HEK293 (cell line): Measurements from ENCODE around the gene PTPRN2.

Source experiments
- CTCF ChIA-PET: fragments of 350-600 bp; formaldehyde crosslinking; extraction: SDS; loops from one replicate; lab custom pipeline; 2021; ENCODE audit warnings: antibody characterized with exemption; lab: Yijun Ruan, JAX
- POLR2A ChIA-PET: fragments of 300-600 bp; formaldehyde crosslinking; extraction: SDS; loops from one replicate; lab custom pipeline; 2020; ENCODE audit warnings: antibody characterized with exemption, inconsistent platforms; lab: Yijun Ruan, JAX
- H3K27ac ChIP-seq: fragments of 200-500 bp; sonication (Bioruptor generic); 2 replicates; pipeline ENCODE4 v1.5.1; 2014; ENCODE audit warnings: low read depth, low read length, control low read depth, inconsistent platforms; ENCODE audit errors: extremely low read depth
- H3K36me3 ChIP-seq, 2 experiments: fragments of 200-500 bp in 1 of 2; sonication (Bioruptor generic) in 1 of 2; 1 replicate in 1 of 2; 2 replicates in 1 of 2; pipeline ENCODE4 v1.5.1; 2014 to 2017; ENCODE audit warnings: inconsistent platforms in 2 of 2, low read length in 2 of 2; ENCODE audit not compliant: control insufficient read depth in 2 of 2, insufficient read depth in 1 of 2
- H3K4me1 ChIP-seq: fragments of 200-500 bp; sonication (Bioruptor generic); 2 replicates; pipeline ENCODE4 v1.5.1; 2014; ENCODE audit warnings: mild to moderate bottlenecking, low read length, inconsistent platforms; ENCODE audit not compliant: control insufficient read depth, insufficient read depth
- H3K4me3 ChIP-seq: 2 replicates; pipeline ENCODE4 v1.5.1; 2011; ENCODE audit warnings: low read depth, mild to moderate bottlenecking, control low read depth, low read length, moderate library complexity
- H3K9me3 ChIP-seq: fragments of 200-500 bp; sonication (Bioruptor generic); 2 replicates; pipeline ENCODE4 v1.5.1; 2014; ENCODE audit warnings: low read depth, low read length, inconsistent platforms; ENCODE audit not compliant: control insufficient read depth, insufficient read depth
- HIC1 ChIP-seq: fragments of 450-650 bp; formaldehyde crosslinking; IDR thresholded peaks from 2 replicates; pipeline ENCODE4 v1.5.1; 2016; ENCODE audit warnings: missing biosample characterization, missing genetic modification characterization
- KLF16 ChIP-seq: fragments of 450-650 bp; formaldehyde crosslinking; IDR thresholded peaks from 2 replicates; pipeline ENCODE4 v1.5.1; 2017; ENCODE audit warnings: missing biosample characterization, missing genetic modification characterization
- MEIS1 ChIP-seq: sonication (generic); formaldehyde crosslinking; IDR thresholded peaks from 2 replicates; pipeline ENCODE4 v1.8.1; 2022; ENCODE audit warnings: missing genetic modification reagents, mild to moderate bottlenecking, borderline replicate concordance
- OSR2 ChIP-seq: fragments of 450-650 bp; formaldehyde crosslinking; IDR thresholded peaks from 2 replicates; pipeline ENCODE4 v1.5.1; 2016; ENCODE audit warnings: missing biosample characterization, missing genetic modification characterization
- PBX3 ChIP-seq: sonication (generic); formaldehyde crosslinking; IDR thresholded peaks from 2 replicates; pipeline ENCODE4 v1.8.1; 2022; ENCODE audit warnings: mild to moderate bottlenecking, moderate library complexity, missing genetic modification reagents
- RBAK ChIP-seq: fragments of 450-650 bp; formaldehyde crosslinking; IDR thresholded peaks from 2 replicates; pipeline ENCODE4 v1.5.1; 2016; ENCODE audit warnings: missing biosample characterization, missing genetic modification characterization
- REPIN1 ChIP-seq: fragments of 450-650 bp; formaldehyde crosslinking; IDR thresholded peaks from 2 replicates; pipeline ENCODE4 v1.5.1; 2017; ENCODE audit warnings: missing biosample characterization, missing genetic modification characterization, low read depth
- SCRT1 ChIP-seq: fragments of 450-650 bp; formaldehyde crosslinking; IDR thresholded peaks from 2 replicates; pipeline ENCODE4 v1.5.1; 2016; ENCODE audit warnings: missing biosample characterization, missing genetic modification characterization, borderline replicate concordance
- SP2 ChIP-seq: fragments of 450-650 bp; formaldehyde crosslinking; IDR thresholded peaks from 2 replicates; pipeline ENCODE4 v1.5.1; 2016; ENCODE audit warnings: missing biosample characterization, missing genetic modification characterization
- YY1 ChIP-seq: fragments of 450-650 bp; formaldehyde crosslinking; IDR thresholded peaks from 2 replicates; pipeline ENCODE4 v1.5.1; 2018; ENCODE audit warnings: missing biosample characterization, missing genetic modification characterization
- ZBTB48 ChIP-seq: fragments of 450-650 bp; formaldehyde crosslinking; IDR thresholded peaks from 2 replicates; pipeline ENCODE4 v1.5.1; 2016; ENCODE audit warnings: missing biosample characterization, missing genetic modification characterization
- ZBTB7A ChIP-seq: fragments of 450-650 bp; formaldehyde crosslinking; IDR thresholded peaks from 2 replicates; pipeline ENCODE4 v1.5.1; 2016; ENCODE audit warnings: low read depth, missing biosample characterization, missing genetic modification characterization
- ZFP37 ChIP-seq: fragments of 450-650 bp; formaldehyde crosslinking; IDR thresholded peaks from 2 replicates; pipeline ENCODE4 v1.5.1; 2016; ENCODE audit warnings: missing biosample characterization, missing genetic modification characterization
- ZNF121 ChIP-seq: fragments of 450-650 bp; formaldehyde crosslinking; IDR thresholded peaks from 2 replicates; pipeline ENCODE4 v1.5.1; 2016; ENCODE audit warnings: missing biosample characterization, missing genetic modification characterization
- ZNF133 ChIP-seq: fragments of 450-650 bp; formaldehyde crosslinking; IDR thresholded peaks from 2 replicates; pipeline ENCODE4 v1.5.1; 2016; ENCODE audit warnings: missing biosample characterization, missing genetic modification characterization
- ZNF157 ChIP-seq: fragments of 450-650 bp; formaldehyde crosslinking; IDR thresholded peaks from 2 replicates; pipeline ENCODE4 v1.5.1; 2016; ENCODE audit warnings: missing biosample characterization, missing genetic modification characterization
- ZNF16 ChIP-seq: fragments of 450-650 bp; formaldehyde crosslinking; IDR thresholded peaks from 2 replicates; pipeline ENCODE4 v1.5.1; 2016; ENCODE audit warnings: low read depth, missing biosample characterization, missing genetic modification characterization
- ZNF202 ChIP-seq: fragments of 450-650 bp; formaldehyde crosslinking; IDR thresholded peaks from 2 replicates; pipeline ENCODE4 v1.5.1; 2016; ENCODE audit warnings: missing biosample characterization, missing genetic modification characterization, borderline replicate concordance
- ZNF223 ChIP-seq: fragments of 450-650 bp; formaldehyde crosslinking; IDR thresholded peaks from 2 replicates; pipeline ENCODE4 v1.5.1; 2016; ENCODE audit warnings: missing biosample characterization, missing genetic modification characterization
- ZNF302 ChIP-seq: fragments of 450-650 bp; formaldehyde crosslinking; IDR thresholded peaks from 2 replicates; pipeline ENCODE4 v1.5.1; 2016; ENCODE audit warnings: missing biosample characterization, missing genetic modification characterization, low read depth
- ZNF350 ChIP-seq: fragments of 450-650 bp; formaldehyde crosslinking; IDR thresholded peaks from 2 replicates; pipeline ENCODE4 v1.5.0; 2017; ENCODE audit warnings: missing biosample characterization, mild to moderate bottlenecking, missing genetic modification characterization
- ZNF37A ChIP-seq: fragments of 450-650 bp; IDR thresholded peaks from 2 replicates; pipeline ENCODE4 v1.5.1; 2018; ENCODE audit warnings: missing biosample characterization, missing genetic modification characterization
- ZNF416 ChIP-seq: fragments of 450-650 bp; formaldehyde crosslinking; IDR thresholded peaks from 2 replicates; pipeline ENCODE4 v1.5.1; 2016; ENCODE audit warnings: missing biosample characterization, missing genetic modification characterization
- ZNF558 ChIP-seq: fragments of 450-650 bp; formaldehyde crosslinking; IDR thresholded peaks from 2 replicates; pipeline ENCODE4 v1.5.1; 2016; ENCODE audit warnings: missing biosample characterization, missing genetic modification characterization
- ZNF623 ChIP-seq: fragments of 450-650 bp; formaldehyde crosslinking; IDR thresholded peaks from 2 replicates; pipeline ENCODE4 v1.5.1; 2016; ENCODE audit warnings: missing biosample characterization, missing genetic modification characterization
- ZNF654 ChIP-seq: fragments of 450-650 bp; formaldehyde crosslinking; IDR thresholded peaks from 2 replicates; pipeline ENCODE4 v1.5.1; 2016; ENCODE audit warnings: low read depth, missing biosample characterization, missing genetic modification characterization
- ZNF704 ChIP-seq: fragments of 450-650 bp; formaldehyde crosslinking; IDR thresholded peaks from 2 replicates; pipeline ENCODE4 v1.5.1; 2016; ENCODE audit warnings: missing biosample characterization, missing genetic modification characterization
- ZNF747 ChIP-seq: fragments of 450-650 bp; formaldehyde crosslinking; IDR thresholded peaks from 2 replicates; pipeline ENCODE4 v1.5.1; 2016; ENCODE audit warnings: missing biosample characterization, missing genetic modification characterization
- ZNF76 ChIP-seq: fragments of 450-650 bp; formaldehyde crosslinking; IDR thresholded peaks from 2 replicates; pipeline ENCODE4; 2016; ENCODE audit warnings: low read depth, missing biosample characterization, missing genetic modification characterization, borderline replicate concordance
- ZXDB ChIP-seq: fragments of 450-650 bp; formaldehyde crosslinking; IDR thresholded peaks from 2 replicates; pipeline ENCODE4 v1.5.1; 2016; ENCODE audit warnings: missing biosample characterization, missing genetic modification characterization

Gene PTPRN2

GRCh38 chr7:158020706-158021095 is 566.9 kb downstream of the PTPRN2 start:
- TF ChIP-seq ZBTB48 (no peak), ZFP37 (no peak), SP2 (tag by site-specific recombination) (no peak), REPIN1 (tag by site-specific recombination) (no peak), OSR2 (tag by site-specific recombination) (no peak), ZXDB (tag by site-specific recombination) (no peak), ZNF558 (no peak), ZNF704 (tag by site-specific recombination) (no peak), ZNF37A (tag by site-specific recombination) (no peak)
- H3K9me3 ChIP-seq: no peaks in the 10 kb centered on the region
- ChIA-PET POLR2A (no interaction called here), CTCF (no interaction called here)
- H3K36me3 ChIP-seq: no peaks in the 10 kb centered on the region
- no peak overlapping the region for H3K27ac ChIP-seq
- no peak overlapping the region for H3K4me3 ChIP-seq
- H3K4me1 ChIP-seq: no peaks in the 10 kb centered on the region

DNA sequence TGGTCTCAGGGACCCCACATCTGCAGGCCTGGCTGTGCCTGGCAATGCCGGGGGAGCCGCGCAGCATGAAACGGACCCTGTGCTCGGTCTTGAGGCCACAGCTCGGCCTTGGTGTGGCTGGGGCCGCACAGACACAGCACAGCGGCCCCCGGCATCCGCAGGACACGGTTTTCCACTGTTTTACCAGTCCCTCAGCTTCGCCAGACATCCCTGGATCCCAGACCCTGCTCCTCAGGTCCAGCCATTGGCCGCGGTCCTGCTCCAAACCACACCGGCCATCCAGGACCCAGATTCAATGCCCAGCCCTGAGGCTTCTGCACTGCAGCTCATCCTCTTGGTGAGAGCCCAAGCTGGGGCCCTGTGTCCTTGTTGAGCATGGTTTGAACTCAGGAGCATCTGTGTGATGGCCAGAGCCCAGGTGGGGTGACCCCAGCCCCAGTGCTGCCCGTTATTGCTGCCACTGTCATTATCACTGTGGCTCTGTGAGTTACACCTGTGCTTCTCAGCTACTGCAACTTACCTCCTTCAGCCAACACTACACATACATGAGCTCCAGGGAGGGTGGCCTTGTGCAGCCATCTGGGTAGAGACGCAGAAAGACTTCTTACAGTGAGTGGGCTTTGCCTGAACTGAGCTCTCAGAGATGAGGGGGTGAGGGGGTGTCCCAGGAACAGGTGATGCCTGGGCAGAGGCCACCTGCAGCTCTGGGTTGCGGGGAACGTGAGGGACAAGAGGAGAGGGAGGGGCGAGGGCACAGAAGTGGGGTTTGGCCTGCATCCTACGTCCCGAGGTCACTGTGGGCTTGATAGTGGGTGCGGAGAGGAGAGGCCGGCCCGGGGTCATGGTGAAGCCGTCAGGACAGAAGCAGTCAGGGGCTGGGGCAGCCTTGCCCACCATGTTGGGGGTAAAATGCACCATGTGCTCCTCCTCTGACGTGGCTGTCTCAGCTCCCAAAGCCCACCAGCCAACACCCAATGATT is 567.6 kb downstream of the PTPRN2 start:
- no peak overlapping the region for H3K27ac ChIP-seq

DNA sequence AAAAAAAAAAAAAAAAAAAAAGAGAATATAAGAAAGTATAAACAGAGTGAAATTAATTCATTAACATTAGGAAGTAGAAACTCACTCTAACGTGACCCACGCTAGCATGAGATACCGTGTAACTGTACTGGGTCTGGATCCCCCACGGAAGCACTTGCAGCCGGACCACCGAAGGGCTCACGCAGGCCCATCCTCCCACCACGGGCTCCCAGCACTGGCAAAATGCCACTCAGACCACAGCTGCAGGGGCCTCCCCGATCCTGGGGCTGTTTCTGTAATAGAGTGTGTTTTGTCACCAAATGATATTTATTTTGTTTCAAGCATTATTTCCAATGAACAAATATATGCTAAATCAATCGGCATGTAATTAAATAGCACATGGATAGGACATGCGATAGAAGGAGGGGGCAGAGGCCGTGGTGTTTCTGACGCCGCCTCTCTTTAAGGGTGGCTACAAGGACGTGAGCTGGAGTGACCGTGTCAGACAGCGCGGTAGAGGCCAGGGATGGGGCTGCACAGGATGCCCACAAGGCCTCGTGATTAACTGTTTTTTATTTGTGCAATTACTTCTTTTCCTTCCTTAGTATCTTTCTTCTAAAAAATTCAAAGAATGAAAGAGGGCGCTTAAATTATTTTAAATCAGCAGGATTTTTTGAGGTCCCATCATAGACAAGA is 568.5 kb downstream of the PTPRN2 start:
- TF ChIP-seq ZNF76 (tag by site-specific recombination): no peak
- TF ChIP-seq ZNF350: no peak
- no peak for TF ChIP-seq ZNF121 (tag by site-specific recombination)
- TF ChIP-seq ZNF16 (tag by site-specific recombination): no peak
- no peak for TF ChIP-seq PBX3 (CRISPR knock-in tag)
- TF ChIP-seq ZBTB48: no peak
- TF ChIP-seq YY1 (tag by site-specific recombination): no peak
- TF ChIP-seq ZNF416 (tag by site-specific recombination): no peak
- no peak for TF ChIP-seq ZNF202 (tag by site-specific recombination)
- TF ChIP-seq MEIS1: no peak
- Histone ChIP-seq H3K27ac (no peak overlapping the region), H3K4me1 (no peaks in the 10 kb centered on the region), H3K36me3 (no peaks in the 10 kb centered on the region), H3K4me3 (no peak overlapping the region), H3K9me3 (no peaks in the 10 kb centered on the region)
- POLR2A ChIA-PET: no interaction called here
- CTCF ChIA-PET: no interaction called here

More for the DNA sequence above, 567.6 kb downstream of the PTPRN2 start:
- POLR2A ChIA-PET: no interaction called here
- no peaks in the 10 kb centered on the region for H3K9me3 ChIP-seq
- no peaks in the 10 kb centered on the region for H3K4me1 ChIP-seq
- H3K36me3 ChIP-seq: no peaks in the 10 kb centered on the region
- no peak overlapping the region for H3K4me3 ChIP-seq
- TF ChIP-seq ZNF747: no peak
- no peak for TF ChIP-seq ZBTB7A
- TF ChIP-seq ZNF157 (tag by site-specific recombination): no peak
- no peak for TF ChIP-seq ZNF654 (tag by site-specific recombination)
- no peak for TF ChIP-seq ZNF133 (tag by site-specific recombination)
- TF ChIP-seq ZNF223 (tag by site-specific recombination): no peak
- no peak for TF ChIP-seq RBAK
- TF ChIP-seq ZNF623 (tag by site-specific recombination): no peak
- TF ChIP-seq ZNF302: no peak
- TF ChIP-seq KLF16 (tag by site-specific recombination): no peak
- no peak for TF ChIP-seq SCRT1 (tag by site-specific recombination)
- no peak for TF ChIP-seq HIC1 (tag by site-specific recombination)
- CTCF ChIA-PET: no interaction called here
